HG03457 (cell line): ENCODE measurements around the gene CAPN5.

Source experiments
- ATAC-seq: cut with Tn5 transposase; IDR thresholded peaks from one replicate; pipeline ENCODE4 v1.9.1; 2021; ENCODE audit warnings: moderate number of reproducible peaks; ENCODE audit not compliant: unreplicated experiment

The CAPN5 gene

GRCh38 chr11:77165066-77165465 is 98.3 kb downstream of the CAPN5 start:
- ATAC-seq, result no peak

DNA sequence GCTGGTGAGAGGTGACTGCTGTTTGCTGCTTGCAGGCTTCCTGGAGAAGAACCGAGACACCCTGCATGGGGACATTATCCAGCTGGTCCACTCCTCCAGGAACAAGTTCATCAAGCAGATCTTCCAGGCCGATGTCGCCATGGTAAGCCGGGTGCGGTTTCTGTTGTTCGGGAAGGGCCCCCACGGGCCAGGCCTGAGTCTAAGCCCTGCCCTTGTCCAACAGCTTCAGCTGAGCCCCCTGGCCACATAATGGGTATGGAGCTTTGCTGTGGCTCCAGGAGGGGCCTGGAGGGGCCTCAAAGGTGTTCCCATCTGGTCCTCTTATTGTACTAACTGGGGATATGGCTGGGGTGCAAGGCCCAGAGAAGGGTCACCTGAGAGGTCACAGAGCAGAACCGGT is 99.2 kb downstream of the CAPN5 start:
- ATAC-seq, result no peak

DNA sequence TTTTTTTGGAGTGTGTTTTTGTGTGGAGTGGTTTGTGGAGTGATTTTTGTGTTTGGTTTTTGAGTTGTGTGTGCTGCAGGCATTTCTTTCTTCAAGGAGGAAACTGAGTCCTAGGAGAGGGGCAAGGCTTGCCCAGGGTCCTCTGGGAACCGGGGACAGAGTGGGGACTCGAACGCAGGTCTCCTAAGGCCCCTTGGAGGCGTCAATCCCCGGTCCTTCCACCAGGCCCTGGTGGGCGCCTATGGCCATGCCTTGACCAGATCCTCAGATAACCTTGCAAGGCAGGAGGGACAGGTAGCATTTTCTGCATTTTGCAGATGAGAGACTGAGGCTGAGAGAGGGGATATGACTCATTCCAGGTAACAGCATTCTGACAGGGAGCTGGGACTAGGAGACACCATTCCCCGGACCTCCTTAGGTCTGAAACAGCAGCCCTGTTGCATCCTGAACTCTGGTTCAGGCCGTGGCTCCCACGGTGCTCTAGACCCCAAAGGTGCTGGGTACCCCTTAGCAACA is 100.4 kb downstream of the CAPN5 start:
- ATAC-seq, result no peak

GRCh38 chr11:77167791-77168190 is 101.0 kb downstream of the CAPN5 start:
- ATAC-seq, result no peak

GRCh38 chr11:77170107-77170506 is 103.3 kb downstream of the CAPN5 start:
- no peak for ATAC-seq

GRCh38 chr11:77171254-77171653 is 104.5 kb downstream of the CAPN5 start:
- ATAC-seq, result no peak

DNA sequence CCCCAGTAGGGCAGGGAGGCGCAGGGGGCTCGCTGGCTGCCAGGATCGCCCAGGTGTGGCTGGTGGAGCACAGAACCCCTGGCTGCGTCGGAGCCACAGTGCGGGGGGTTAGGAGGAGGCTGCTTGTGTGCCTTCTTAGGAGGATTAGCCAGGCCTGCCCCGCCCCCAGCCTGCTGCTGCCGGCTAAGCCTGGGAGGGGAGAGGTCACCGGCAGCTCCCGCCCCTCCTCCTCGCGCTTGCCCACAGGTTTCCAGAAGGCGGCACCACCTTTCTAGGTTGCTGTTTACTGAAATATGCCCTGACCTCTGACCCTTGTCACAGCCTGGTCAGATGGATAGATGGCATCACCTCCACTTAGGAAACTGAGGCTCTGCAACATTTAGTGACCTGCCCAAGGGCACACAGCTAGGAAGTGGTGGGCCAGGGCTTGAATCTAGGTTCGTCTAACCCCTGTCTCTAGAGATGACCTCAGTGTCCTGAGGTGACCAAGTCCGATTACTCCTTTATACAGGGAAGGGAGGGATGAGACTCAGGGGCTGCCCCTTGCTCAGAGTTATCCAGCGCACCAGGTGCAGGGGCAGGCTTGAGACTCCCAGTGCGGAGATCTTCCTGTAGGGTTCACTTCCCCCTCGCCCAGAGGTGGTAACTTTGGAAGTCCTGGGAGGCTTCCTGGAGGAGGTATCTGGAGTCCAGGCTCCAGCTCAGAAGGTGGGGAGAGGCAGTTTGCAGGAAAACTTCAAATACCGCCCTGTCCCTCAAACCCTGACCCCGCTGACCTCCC is 105.3 kb downstream of the CAPN5 start:
- ATAC-seq, result no peak

- no peak for ATAC-seq
Measured at GRCh38 chr11:77172666-77172982, 105.9 kb downstream of the CAPN5 start.

GRCh38 chr11:77173494-77173893 is 106.7 kb downstream of the CAPN5 start:
- ATAC-seq, result no peak

- no peak for ATAC-seq
Measured at GRCh38 chr11:77174559-77174958, 107.8 kb downstream of the CAPN5 start.

DNA sequence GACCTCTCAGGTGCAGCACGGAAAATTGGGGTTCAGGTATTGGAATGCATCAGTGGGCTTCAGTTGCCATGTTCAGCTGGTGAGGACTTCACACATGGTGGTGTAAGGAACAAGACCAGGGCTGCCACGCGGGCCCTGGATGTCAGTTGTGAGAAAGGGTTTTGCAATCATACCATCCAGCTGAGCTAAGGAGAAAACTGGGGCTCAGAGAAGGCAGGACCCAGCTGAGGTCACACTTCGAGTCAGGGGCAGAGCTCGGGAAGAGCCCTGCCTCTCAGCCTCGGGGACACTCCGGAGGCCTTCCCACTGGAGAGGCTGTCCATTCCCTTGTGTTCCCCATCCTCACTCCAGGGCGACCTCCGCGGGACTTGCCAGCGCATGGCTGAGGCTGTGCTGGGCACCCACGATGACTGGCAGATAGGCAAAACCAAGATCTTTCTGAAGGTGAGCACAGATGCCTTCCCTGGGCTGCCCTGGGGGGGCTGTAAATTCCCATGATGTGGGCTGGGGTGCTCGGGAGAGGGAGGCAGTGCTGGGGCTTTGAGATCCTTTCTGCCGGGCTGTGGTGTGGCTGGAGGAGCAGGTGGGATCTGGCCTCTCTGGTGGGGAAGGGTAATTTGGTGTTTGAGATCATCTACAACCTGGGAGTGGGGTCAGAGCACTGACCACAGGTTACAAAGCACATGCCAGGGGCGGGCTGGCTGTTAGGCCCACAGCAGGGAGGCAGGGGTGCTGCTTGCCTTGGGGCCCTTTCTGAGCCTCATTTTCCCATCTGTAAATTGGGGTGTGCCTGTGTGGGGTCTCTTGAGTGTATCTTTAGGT is 108.5 kb downstream of the CAPN5 start:
- no peak for ATAC-seq
